GM19238 (cell line): Measurements from ENCODE around the gene CDK18.

ENCODE experiments used
- DNase-seq: peaks from one replicate; pipeline ENCODE4 v3.0.0; 2011; ENCODE audit warnings: low spot score; ENCODE audit not compliant: insufficient read length

Gene CDK18

DNA sequence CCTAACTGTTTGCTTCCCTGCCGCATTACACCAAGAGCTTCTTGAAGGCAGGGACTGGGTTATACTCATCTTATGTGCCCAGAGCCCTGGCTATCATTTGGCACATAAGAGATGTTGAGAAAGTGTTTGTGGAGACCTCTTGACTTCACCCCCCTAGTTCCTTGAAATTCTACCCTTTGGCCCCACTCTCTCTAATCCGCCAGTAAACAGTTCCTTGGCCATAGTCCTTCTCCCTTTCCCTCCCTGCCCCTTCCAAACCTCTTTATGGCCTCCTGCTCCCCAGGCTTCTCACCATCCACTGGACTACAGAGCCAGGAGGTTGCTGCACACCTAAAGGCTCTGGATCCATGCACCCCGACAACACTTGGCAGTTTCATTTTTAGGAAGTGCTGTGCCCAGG, 1.5 kb upstream of the CDK18 start:
- no peak for DNase-seq

DNA sequence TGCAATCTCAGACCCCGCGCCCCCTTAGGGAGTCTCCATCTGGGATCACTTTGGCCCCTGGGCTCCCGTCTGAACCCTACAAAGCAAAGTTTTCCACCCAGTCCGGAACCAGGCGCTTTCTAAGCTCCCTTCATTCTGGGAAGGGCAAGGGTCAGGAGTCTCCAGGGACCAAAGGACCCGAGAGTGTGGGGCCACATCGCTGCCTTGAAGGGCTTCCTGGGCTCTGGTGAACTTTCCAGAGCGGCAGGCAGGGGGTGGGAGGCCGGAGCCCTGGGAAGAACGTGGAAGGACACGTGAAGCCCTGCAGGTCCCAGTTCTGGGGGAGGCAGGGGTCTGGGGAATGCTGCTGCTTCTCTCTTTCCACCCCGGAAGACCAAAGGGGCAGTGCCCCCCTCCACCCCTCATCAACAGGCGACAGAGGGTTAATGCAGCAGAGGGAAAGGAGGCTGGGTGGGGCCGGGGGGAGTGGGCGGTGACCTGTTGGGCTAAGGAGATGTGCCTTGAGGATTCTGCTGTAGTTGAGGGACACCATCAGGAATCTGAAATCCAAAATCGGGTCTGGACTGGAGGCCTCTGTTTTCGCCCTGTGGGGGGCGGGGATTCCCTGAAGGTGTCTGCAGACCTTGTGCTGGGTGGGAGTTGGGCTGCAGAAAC, 734 bp downstream of the CDK18 start:
- no peak for DNase-seq

DNA sequence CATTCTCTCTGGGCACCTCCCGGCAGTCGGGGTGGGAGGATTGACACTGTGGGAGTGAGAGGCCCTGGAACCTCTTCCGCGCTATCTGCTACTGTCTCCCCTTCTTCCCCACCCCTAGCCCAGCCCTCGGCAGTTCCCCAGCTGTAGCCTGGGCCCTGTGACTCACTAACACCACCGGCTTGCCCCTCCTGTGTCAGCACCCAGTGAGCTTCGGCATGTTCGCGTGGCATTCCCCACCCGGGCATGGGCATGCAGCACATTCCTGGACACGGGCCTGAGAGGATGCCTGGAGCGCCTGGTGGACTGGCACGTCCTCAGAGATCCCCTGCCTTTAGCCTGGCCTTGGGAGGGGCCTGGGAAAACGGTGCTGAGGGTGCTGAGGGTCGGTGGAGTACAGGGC, 1.3 kb downstream of the CDK18 start:
- no peak for DNase-seq

DNA sequence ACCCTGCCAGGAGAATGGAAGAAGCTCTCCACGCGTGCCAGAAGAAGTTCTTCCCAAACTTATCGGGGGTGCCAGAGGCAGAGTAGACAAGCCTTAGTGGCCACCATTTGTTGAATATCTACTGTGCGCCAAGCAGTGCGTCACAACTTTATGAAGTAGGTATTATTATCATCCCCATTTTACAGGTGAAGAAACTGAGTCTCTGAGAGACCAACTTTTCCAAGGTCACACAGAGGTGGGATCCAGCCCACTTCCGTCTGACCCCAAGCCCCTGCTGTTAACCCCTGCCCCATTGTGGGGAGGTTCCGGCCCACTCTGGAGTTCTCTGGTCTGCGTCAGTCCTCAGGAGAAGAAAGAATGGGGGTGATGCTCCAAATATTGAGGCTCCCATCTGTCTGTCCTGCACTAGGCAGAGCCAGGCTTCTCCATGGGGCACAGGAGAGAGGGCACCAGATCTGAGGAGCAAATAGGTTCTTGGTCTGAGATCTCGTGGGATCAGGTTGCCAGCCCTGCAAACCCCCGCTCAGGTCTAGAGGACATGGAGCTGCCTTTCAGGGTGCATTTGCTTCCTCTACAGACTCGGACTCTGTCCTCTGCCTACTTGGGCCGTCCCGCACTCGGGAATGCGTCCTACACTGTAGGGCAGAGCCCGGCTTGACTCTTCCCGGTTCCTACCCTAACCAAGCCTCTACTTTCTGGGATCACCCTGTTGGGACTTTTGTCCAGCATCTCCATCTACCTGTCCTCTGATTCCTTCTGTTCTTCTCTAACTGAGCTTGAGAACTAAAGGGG, 2.1 kb downstream of the CDK18 start:
- DNase-seq: no peak

DNA sequence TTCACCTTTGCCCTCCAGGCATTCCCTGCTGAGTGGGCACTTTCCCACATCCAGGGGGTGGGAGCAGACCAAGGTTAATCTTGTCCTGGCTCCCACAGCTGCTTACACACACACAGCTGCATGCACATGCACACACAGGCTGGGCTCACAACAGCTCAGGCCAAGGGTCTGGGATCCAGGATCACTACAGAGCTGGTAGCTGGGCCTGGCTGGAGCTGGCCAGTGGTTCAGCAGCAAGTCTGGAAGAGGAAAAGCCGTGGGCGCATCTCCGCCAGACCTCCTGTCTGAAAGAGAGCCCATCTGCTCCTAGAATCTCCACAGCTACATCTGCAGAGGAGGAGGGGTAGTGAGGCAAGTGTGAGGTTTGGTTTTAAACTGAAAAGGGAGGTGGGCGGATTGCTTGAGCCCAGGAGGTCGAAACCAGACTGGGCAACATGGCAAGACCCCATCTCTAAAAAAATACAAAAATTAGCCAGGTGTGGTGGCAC, 3.8 kb downstream of the CDK18 start:
- no peak for DNase-seq

DNA sequence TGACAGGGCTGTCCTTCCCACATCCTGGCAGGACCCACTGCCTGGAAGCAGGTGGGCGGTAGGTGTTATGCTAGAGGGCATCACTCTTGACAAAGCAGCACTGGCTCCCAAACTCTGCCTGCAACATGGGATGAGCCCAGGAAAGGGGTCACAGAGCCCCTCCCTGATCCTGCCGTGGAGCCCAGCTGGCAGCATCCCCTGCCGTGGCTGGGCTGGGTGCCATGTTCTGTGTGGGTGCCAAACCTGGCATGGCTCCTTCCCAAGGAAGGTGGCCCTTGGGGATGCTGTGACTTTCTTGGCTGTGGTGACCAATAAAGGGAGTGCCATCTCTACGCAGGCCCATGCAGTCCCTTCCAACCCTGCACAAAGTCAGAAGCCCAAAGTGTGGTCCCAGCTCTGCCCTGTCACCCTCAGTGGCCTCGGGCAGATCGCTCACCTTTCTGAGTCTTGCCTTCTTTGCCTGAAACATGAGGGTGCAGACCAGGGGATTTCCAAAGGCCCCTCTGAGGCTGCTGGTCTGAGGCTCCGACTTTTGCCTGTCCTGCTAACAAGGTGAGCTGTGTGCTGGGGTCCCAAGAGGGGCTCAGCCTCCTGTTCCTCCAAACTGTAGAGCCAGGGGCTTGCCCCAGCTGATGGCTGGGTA, 6.0 kb downstream of the CDK18 start:
- DNase-seq: no peak

DNA sequence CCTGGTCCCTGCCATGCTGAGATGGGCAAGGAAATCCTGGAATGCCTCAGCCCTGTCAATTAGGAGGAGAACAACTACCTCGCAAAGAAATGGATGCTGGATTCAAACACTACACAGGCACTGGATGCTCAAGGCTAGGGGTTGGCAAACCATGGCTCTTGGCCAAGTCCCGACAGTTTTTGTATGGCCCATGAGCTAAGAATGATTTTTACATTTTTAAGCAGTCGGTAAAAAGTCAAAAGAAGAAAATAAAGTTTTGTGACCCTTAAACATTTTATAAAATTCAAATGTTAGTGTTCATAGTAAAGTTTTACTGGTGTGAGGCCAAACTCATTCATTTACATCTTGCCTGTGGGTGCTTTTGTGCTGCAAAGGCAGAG, 6.5 kb downstream of the CDK18 start:
- no peak for DNase-seq

DNA sequence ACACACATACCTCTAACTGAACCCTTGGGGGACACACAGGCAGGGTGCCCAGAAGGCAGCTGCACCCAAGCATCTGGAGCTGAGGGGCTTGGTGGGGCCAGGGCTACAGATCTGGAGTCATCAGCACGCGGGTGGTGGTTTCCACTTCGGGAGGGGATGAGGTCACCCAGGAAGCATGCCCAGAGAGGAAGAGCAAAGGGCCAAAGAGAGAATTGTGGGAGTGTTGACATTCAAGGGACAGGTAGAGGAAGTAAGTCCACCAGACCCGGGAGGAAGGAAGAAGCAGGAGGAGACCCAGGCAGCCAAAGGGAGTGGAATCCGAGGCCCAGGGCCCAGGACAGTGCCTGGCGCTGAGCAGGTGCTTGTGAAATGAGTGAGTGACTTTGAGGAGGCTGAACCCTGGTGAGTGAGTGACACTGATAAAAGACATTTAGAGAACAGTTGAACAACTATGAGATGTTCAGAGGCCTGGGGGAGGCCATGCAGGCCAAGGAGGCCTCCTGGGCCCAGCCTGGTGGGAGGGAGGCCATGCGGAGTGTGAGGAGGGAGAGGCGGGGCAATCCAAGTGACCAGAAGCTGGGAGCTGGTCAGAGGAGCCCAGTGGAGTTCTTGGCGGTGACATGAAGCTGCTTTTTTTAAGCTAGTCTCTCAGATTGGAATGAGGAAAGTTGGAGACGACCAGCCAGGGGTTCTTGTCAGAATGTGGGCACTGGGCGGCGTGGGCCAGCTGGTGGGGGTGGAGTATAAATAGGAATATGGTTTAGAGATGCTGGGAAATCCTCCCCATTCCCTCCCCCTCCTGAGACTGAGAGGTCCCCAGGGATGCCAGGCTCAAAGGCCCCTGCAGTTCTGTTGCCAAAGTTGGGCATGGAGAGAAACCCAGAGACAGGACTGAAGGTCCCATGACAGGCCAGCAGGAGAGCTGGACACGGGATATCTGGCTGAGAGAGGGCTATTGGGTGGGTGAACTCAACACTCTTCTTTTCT, 7.9 kb downstream of the CDK18 start:
- no peak for DNase-seq

DNA sequence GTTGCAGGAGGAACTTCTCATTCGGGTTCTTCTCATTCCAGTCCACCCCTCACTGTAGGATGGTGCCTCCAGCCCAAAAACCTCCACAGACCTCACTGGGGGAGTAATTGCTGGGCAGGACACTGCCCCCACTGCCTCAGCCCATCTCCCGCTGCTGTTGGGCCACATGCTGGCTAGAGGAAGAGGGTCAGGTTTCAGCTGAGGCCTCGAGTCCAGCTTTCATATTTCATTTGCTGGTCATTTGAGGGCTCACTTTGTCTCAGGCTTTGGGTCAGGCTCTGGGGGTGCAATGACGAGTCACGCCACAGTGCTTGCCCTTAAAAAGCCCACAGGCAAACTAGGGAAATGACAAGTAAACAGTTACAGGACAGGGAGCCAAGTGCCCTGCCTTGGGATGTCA, 9.3 kb downstream of the CDK18 start:
- no peak for DNase-seq

DNA sequence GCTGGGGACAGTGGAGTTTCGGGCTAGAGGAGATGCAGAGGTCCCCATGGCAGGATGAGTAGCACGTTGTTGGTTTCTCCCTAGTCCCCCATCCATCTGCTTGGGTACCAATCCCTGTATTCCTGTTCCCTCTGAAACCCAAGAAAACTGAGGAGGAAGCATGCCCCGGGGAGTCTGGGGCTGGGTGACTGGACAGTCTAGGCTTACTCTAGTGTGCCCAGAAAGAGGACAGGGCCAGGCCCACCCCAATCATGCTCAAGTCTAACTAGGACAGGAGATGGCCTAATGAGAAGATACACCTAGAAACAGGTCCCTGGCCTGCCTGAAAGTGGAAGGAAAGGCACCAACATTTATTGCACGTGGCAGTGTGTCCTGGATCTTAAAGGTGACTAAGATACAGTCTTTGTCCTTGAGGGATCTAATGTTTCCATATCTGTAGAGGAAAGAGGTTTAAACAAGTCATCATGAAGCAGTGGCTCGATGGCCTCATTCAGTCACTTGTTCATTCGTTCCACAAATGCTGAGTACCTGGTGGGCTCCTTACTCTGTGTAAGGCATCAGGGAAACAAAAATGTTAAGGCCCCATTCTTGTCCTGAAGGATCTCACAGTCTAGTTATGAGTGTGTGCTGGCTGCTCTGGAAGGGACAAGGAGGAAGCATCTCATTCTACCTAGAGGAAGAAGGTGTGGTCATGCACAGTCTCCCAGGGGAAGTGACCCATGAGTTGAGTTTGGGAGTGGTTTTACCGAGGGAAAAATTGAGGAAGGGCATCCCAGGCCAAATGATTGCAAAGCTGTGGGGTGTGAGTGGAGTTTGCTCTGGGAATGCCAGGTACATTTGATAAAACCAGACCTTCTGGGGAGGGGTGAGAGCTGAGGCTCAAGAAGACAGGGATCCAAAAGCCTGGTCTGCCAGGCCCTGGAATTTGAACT, 10.0 kb downstream of the CDK18 start:
- no peak for DNase-seq

DNA sequence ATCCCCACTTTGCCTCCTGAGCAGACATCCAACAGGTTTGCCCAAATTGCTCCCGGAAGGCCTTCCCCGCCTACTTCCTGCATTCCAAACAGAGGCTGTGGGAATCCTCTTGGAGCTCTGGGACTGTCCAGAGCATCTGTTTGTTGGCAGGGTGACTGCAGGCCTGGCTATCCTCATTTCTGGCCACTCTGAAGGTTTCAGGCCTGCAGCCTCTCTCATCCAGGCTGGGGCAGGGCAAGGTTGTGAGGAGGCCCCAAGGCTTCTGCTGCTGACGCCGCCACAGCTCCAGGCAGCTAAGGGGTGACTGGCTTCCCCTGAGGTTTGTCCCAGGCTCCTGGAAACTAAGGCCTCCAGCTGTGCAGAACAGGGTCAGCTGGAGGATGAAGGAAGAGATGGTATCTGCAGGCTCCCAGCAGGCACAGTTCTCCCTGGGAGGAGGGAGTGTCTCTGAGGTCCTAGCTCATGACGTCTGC, 11.3 kb downstream of the CDK18 start:
- DNase-seq: no peak

DNA sequence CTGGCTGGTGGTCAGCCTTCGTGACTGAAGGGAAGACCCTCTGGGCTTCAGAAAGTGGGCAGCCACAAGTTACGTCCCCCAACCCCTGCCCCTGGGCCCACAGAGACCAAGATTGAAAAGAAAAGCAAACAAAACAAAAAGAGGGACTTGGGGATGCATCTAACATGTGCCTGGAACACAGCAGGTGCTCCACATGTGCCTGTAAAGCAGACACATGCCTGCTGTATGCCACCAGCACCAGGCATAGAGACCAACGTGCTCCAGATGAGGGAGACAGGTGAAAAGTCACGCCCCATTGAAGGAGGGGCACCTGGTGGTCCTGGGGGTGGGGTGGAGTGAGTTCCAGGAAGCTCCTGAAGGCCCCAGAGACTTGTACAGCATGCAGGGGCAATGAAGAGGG, 11.9 kb downstream of the CDK18 start:
- no peak for DNase-seq

DNA sequence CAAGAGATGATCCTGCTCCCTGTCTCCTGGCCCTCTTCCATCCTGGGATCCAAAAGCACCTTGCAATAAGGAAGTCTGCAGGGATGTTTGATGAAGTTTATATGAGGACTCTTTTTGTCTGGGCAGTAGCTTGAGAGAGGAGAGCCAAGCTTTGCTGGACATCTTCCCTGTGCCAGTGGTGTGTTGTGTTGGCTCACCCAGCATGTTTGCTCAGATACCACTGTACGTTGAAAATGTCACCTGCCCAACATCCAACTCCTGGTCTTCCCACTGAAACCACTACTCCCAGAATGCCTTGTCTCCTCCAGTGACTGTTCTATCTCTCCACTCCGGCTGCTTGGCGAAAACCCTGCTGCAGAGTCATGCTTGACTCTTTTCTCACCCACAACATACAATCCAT, 12.8 kb downstream of the CDK18 start:
- no peak for DNase-seq

DNA sequence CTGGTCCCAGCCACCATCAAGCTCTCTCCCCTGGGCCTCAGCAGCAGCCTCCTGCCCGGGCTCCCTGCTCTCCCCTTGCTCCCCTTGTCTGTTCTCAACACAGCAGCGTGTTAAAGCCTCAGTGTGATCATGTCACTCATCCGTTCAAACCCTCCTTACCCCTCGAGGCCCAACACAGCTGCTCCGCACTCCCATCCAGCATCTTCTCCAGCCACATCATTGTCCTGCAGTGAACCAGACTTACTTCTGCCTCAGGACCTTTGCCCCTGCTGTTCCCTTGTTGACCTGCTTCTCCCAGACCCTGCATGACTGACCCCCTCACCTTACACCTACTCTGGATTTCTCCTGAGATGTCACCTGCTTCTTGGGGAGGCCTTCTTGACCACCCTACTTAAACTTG, 13.3 kb downstream of the CDK18 start:
- no peak for DNase-seq

DNA sequence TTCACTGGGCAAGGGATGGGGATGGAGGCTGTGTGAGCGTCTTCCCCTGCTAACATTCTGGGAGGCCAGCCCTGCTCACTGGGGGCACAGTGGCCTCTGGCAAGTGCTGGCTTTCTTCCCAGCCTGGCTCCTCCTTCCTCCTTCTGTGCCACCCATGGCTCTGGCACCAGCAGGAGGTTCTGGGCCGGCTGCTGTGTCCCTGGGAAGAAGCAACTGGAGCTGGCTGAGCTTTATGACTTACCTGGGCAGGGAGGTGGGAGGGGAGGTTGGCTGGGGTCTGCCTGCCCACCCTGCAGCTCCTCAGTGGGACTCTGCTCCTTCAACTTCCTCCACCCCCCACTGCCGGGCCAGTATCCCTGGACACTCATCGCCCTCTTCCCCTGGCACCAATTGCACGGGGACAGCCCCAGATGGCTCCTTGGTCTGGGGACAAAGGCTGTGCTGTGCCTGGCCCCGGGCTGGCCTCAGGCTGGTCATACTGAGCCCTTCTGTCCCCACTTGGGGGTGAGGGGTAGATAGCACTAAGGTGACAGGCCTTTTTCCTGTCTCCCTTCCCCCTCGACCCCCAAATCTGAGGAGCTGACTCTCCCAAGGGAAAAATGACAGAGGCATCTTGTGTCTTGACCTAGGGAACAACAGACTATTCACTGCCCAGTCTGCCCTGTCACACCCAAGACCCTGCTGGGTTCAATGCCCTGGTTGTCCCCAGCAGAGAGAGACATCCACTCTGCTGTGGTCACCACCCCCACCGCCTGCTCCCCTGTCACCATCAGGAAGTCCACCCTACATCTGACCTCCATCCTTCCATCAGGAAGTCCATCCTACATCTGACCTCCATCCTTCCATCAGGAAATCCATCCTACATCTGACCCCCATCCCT, 14.4 kb downstream of the CDK18 start:
- no peak for DNase-seq

DNA sequence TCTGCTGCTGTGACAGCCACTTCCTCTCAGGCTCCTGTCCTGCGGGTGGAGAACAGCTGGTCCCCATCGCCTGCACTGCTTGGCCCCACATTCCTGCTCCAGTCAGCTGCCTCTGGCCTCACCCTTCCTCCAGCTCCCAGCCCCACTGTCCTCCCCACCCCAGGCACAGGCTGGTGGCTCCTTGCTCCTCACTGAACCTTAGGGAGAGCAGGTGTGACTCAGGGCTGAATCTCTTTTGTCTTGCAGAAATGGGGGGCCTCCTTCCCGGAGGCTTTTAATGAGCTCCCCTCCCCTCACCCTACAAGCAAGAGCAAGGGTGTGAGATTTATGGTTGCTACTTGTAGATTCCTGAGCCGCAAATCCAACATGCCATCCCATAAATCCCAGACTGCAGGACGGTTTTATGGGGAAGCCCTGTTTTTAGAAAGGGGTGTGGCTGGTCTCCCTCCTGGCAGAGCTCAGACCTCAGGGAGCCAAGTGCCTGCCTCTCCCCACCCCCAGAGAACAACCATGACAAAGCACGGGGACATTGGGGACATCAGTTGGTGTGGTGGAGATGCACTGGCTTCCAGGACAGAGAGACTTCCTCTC, 15.2 kb downstream of the CDK18 start:
- DNase-seq: no peak

DNA sequence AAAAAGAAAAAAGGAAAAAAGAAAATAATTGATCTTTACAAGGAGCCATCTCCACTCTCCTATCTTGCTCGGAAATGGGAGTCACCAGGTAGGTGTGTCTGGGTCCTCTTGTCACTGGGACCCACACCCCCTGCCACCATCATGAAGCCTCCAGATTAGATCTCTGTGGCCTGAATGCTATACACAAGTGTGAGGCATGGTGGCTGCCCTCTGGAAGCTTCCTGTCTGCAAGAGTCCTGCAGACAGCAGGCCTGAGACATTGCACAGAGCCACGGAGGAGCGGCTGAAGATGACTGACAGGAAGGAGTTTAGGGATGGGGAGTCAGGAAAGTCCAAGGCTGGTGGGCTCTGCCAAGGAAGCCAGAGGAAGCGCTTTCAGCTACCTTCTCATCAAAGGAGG, 16.2 kb downstream of the CDK18 start:
- DNase-seq: no peak

DNA sequence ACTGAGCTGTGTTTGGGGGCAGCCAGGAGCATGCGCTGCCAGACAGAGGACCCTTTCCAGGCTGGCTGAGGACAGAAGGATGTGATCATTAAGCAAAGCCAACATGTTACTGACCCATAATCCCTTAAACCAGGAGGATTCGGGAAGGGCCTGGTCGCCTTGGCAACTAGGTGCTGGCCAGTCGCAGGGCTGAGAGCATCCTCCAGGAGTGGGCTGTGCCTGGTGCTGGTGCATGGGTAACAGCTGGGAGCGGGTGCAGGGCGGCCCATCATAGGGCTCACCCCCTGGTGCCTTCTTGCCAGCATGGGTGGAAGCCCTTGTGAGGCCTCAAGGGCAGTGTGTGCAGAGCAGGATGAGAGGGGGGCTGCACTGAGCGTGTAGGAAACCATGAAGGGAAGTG, 17.2 kb downstream of the CDK18 start:
- no peak for DNase-seq

DNA sequence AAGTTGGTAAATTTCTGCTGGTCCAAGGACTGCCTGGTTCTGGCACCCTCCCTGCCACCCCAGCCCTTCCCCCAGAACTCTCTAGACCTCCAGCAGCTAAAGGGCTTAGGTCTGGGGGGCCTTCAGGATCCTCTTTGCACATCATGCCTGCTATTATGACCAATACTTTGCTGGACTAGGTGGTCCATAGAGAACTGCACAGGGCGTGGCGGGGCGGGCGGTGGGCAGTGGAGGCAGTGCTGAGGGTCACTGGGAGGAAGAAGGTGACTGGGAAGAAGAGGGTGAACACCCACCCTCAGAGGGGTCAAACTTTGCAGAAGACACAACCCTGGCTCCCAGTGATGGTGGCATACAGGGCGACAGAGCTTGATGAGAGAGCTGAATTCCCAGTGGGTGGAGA, 18.2 kb downstream of the CDK18 start:
- DNase-seq: no peak
